SK-N-MC (cell line): Measurements from ENCODE around the gene UBE3B.

Experiments used
- DNase-seq: peaks from one replicate; pipeline ENCODE4 v3.0.0-alpha.2; 2011; ENCODE audit warnings: low read depth, low spot score
- H3K27ac ChIP-seq: fragments of 200-600 bp; sonication (generic); 2 replicates; pipeline ENCODE4 v1.5.1; 2016; ENCODE audit warnings: mixed run types
- H3K36me3 ChIP-seq: fragments of 200-600 bp; sonication (generic); 2 replicates; pipeline ENCODE4 v1.6.1; 2017; ENCODE audit warnings: antibody characterized with exemption, low read length, mixed read lengths; ENCODE audit not compliant: insufficient read depth
- H3K4me3 ChIP-seq: fragments of 200-600 bp; sonication (generic); 2 replicates; pipeline ENCODE4 v1.5.1; 2016
- H3K9ac ChIP-seq: fragments of 200-600 bp; sonication (generic); 2 replicates; pipeline ENCODE4 v1.8.0; 2017; ENCODE audit warnings: mixed run types, mixed read lengths; ENCODE audit not compliant: insufficient read length
- H3K9me3 ChIP-seq: fragments of 200-600 bp; sonication (generic); 2 replicates; pipeline ENCODE4 v1.6.1; 2017; ENCODE audit warnings: low read depth, mild to moderate bottlenecking, antibody characterized with exemption, low read length, moderate library complexity, mixed read lengths
- EZH2 ChIP-seq: fragments of 200-600 bp; sonication (generic); IDR thresholded peaks from one replicate; pipeline ENCODE4 v1.6.1; 2017; ENCODE audit warnings: antibody characterized with exemption
- FOXP2 ChIP-seq: optimal IDR thresholded peaks from 2 replicates; pipeline ENCODE3; 2011; ENCODE audit warnings: mild to moderate bottlenecking, moderate library complexity; ENCODE audit not compliant: insufficient read depth; ENCODE audit errors: extremely low read length, control extremely low read depth
- POLR2AphosphoS5 ChIP-seq: IDR thresholded peaks from 2 replicates; pipeline ENCODE4 v1.6.1; 2012; ENCODE audit warnings: mild to moderate bottlenecking, low read depth, low read length, borderline replicate concordance

UBE3B gene

GRCh38 chr12:109518820-109519665 is 41.6 kb downstream of the UBE3B start:
- no peak for TF ChIP-seq FOXP2
- TF ChIP-seq POLR2AphosphoS5, result no peak
- no peak for TF ChIP-seq EZH2
- Histone ChIP-seq H3K9me3 (no peaks in the 10 kb centered on the region), H3K27ac (peak overlapping the region; percentile 65), H3K4me3 (0 out of 2 replicates have a peak overlapping the region, but pooled peaks have one; percentile 14), H3K36me3 (peaks cover 31% of the 10 kb centered on the region), H3K9ac (peak overlapping the region; percentile 42)
- DNase-seq, result peak; percentile 40

GRCh38 chr12:109519787-109520186 is 42.4 kb downstream of the UBE3B start:
- TF ChIP-seq EZH2 (no peak), FOXP2 (no peak), POLR2AphosphoS5 (no peak)
- H3K9me3 ChIP-seq, result no peaks in the 10 kb centered on the region
- H3K9ac ChIP-seq, result peak overlapping the region; percentile 42
- no peak overlapping the region for H3K4me3 ChIP-seq
- no peak for DNase-seq
- H3K27ac ChIP-seq, result peak overlapping the region; percentile 65
- peaks cover 31% of the 10 kb centered on the region for H3K36me3 ChIP-seq

GRCh38 chr12:109521831-109522230 is 44.4 kb downstream of the UBE3B start:
- no peak for DNase-seq
- no peaks in the 10 kb centered on the region for H3K9me3 ChIP-seq
- peaks cover 28% of the 10 kb centered on the region for H3K36me3 ChIP-seq

GRCh38 chr12:109523071-109523470 is 45.6 kb downstream of the UBE3B start:
- Histone ChIP-seq H3K4me3 (no peak overlapping the region), H3K27ac (no peak overlapping the region), H3K9me3 (no peaks in the 10 kb centered on the region), H3K9ac (no peak overlapping the region), H3K36me3 (peaks cover 18% of the 10 kb centered on the region)
- no peak for TF ChIP-seq EZH2
- no peak for TF ChIP-seq FOXP2
- TF ChIP-seq POLR2AphosphoS5, result no peak
- no peak for DNase-seq

More at GRCh38 chr12:109521831-109522230, 44.4 kb downstream of the UBE3B start:
- Histone ChIP-seq H3K9ac (no peak overlapping the region), H3K27ac (no peak overlapping the region), H3K4me3 (no peak overlapping the region)
- TF ChIP-seq POLR2AphosphoS5 (no peak), FOXP2 (no peak), EZH2 (no peak)

- Histone ChIP-seq H3K4me3 (no peak overlapping the region), H3K36me3 (peaks cover 18% of the 10 kb centered on the region), H3K9ac (no peak overlapping the region), H3K27ac (no peak overlapping the region), H3K9me3 (no peaks in the 10 kb centered on the region)
- no peak for DNase-seq
- no peak for TF ChIP-seq POLR2AphosphoS5
- no peak for TF ChIP-seq EZH2
- no peak for TF ChIP-seq FOXP2
These were observed 46.1 kb downstream of the UBE3B start for GRCh38 chr12:109523504-109523903.

- no peaks in the 10 kb centered on the region for H3K9me3 ChIP-seq
- TF ChIP-seq FOXP2 (no peak), POLR2AphosphoS5 (no peak), EZH2 (no peak)
- DNase-seq, result no peak
- no peak overlapping the region for H3K4me3 ChIP-seq
- H3K9ac ChIP-seq, result no peak overlapping the region
- H3K36me3 ChIP-seq, result peaks cover 11% of the 10 kb centered on the region; the same call in 1 of the 2 replicates
- H3K27ac ChIP-seq, result no peak overlapping the region
These were observed 47.2 kb downstream of the UBE3B start for GRCh38 chr12:109524466-109525278.

- peaks cover 7% of the 10 kb centered on the region; the same call in 1 of the 2 replicates for H3K36me3 ChIP-seq
- no peak overlapping the region for H3K4me3 ChIP-seq
- no peak overlapping the region for H3K27ac ChIP-seq
- H3K9ac ChIP-seq, result no peak overlapping the region
- no peak for TF ChIP-seq FOXP2
- TF ChIP-seq POLR2AphosphoS5, result no peak
- TF ChIP-seq EZH2, result no peak
- no peak for DNase-seq
- H3K9me3 ChIP-seq, result no peaks in the 10 kb centered on the region
These were observed 47.8 kb downstream of the UBE3B start for GRCh38 chr12:109525279-109525585.

- TF ChIP-seq EZH2, result no peak
- TF ChIP-seq FOXP2, result no peak
- TF ChIP-seq POLR2AphosphoS5, result no peak
- Histone ChIP-seq H3K36me3 (no peaks in the 10 kb centered on the region; the same call in 1 of the 2 replicates), H3K27ac (no peak overlapping the region), H3K9me3 (no peaks in the 10 kb centered on the region), H3K4me3 (no peak overlapping the region), H3K9ac (no peak overlapping the region)
- DNase-seq, result no peak
These were observed 50.2 kb downstream of the UBE3B start for GRCh38 chr12:109527489-109528123.
